Measurements from ENCODE around the gene LDLR.

LDLR gene

DNA sequence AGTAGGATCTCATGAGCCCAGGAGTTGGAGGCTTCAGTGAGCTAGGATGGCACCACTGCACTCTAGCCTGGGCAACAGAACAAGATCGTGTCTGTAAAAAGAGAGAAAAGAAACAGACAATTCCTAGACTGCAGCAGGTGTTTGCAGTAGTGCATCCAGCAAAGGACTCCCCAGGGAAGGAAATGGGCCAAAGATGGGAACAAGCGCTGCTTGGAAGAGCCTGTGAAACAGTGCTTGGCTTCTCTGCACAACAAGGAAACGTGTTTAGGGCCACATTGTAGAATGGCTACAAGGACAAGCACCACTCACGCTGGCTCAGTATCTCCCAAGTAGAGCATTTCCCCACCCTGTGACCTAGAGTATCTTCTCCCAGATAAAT is 35.5 kb upstream of the LDLR start:
- H3K27ac ChIP-seq (ENCODE audit: poor library complexity, severe bottlenecking), result no peak overlapping the region
- no peaks in the 10 kb centered on the region for H3K4me1 ChIP-seq (ENCODE audit: insufficient read depth, poor library complexity, severe bottlenecking)
- ATAC-seq (ENCODE audit: low read depth) (no peak), DNase-seq (ENCODE audit: low spot score) (no peak)
- TF ChIP-seq, protein P1, sequence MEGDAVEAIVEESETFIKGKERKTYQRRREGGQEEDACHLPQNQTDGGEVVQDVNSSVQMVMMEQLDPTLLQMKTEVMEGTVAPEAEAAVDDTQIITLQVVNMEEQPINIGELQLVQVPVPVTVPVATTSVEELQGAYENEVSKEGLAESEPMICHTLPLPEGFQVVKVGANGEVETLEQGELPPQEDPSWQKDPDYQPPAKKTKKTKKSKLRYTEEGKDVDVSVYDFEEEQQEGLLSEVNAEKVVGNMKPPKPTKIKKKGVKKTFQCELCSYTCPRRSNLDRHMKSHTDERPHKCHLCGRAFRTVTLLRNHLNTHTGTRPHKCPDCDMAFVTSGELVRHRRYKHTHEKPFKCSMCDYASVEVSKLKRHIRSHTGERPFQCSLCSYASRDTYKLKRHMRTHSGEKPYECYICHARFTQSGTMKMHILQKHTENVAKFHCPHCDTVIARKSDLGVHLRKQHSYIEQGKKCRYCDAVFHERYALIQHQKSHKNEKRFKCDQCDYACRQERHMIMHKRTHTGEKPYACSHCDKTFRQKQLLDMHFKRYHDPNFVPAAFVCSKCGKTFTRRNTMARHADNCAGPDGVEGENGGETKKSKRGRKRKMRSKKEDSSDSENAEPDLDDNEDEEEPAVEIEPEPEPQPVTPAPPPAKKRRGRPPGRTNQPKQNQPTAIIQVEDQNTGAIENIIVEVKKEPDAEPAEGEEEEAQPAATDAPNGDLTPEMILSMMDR (IDR thresholded peaks at IDR 0.05; ENCODE audit: poor library complexity, severe bottlenecking), result no peak
- H3K9me3 ChIP-seq (ENCODE audit: severe bottlenecking), result no peaks in the 10 kb centered on the region
- H3K27me3 ChIP-seq (ENCODE audit: insufficient read depth, poor library complexity, severe bottlenecking), result no peaks in the 10 kb centered on the region
- H3K36me3 ChIP-seq (ENCODE audit: low read depth), result peaks cover 20% of the 10 kb centered on the region
- no peak overlapping the region for H3K4me3 ChIP-seq (ENCODE audit: severe bottlenecking)

DNA sequence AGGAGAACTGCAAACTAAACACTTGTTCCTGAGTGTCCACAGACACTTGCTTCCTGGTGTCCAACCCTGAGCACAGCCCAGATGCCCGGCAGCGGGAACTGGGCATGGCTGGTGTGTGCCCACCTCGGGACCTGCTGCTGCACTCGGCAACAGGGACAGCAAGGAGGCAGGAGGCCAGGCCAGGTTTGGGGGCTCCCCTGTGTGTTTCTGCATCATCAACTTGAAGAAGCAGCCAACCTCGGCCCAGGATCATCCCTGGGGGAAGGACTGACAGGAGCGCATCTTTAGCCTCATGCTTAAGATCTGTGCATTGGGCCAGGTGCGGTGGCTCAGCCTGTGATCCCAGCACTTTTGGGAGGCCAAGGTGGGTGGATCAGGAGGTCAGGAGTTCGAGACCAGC is 35.1 kb upstream of the LDLR start:
- ATAC-seq (ENCODE audit: low read depth), result no peak
- H3K9me3 ChIP-seq (ENCODE audit: severe bottlenecking), result no peaks in the 10 kb centered on the region
- no peak for DNase-seq (ENCODE audit: low spot score)
- H3K4me1 ChIP-seq (ENCODE audit: insufficient read depth, poor library complexity, severe bottlenecking), result no peaks in the 10 kb centered on the region
- H3K27ac ChIP-seq (ENCODE audit: poor library complexity, severe bottlenecking), result no peak overlapping the region
- TF ChIP-seq, protein P1 (IDR thresholded peaks at IDR 0.05; ENCODE audit: poor library complexity, severe bottlenecking), result no peak
- no peaks in the 10 kb centered on the region for H3K27me3 ChIP-seq (ENCODE audit: insufficient read depth, poor library complexity, severe bottlenecking)
- peaks cover 18% of the 10 kb centered on the region for H3K36me3 ChIP-seq (ENCODE audit: low read depth)
- no peak overlapping the region for H3K4me3 ChIP-seq (ENCODE audit: severe bottlenecking)

GRCh38 chr19:11054628-11055027 is 34.6 kb upstream of the LDLR start:
- ATAC-seq (ENCODE audit: low read depth) (no peak), DNase-seq (ENCODE audit: low spot score) (no peak)
- no peaks in the 10 kb centered on the region for H3K27me3 ChIP-seq (ENCODE audit: insufficient read depth, poor library complexity, severe bottlenecking)
- H3K4me3 ChIP-seq (ENCODE audit: severe bottlenecking), result no peak overlapping the region
- H3K27ac ChIP-seq (ENCODE audit: poor library complexity, severe bottlenecking), result no peak overlapping the region
- H3K36me3 ChIP-seq (ENCODE audit: low read depth), result peaks cover 23% of the 10 kb centered on the region
- H3K4me1 ChIP-seq (ENCODE audit: insufficient read depth, poor library complexity, severe bottlenecking), result no peaks in the 10 kb centered on the region
- TF ChIP-seq, protein P1 (IDR thresholded peaks at IDR 0.05; ENCODE audit: poor library complexity, severe bottlenecking), result no peak
- no peaks in the 10 kb centered on the region for H3K9me3 ChIP-seq (ENCODE audit: severe bottlenecking)

DNA sequence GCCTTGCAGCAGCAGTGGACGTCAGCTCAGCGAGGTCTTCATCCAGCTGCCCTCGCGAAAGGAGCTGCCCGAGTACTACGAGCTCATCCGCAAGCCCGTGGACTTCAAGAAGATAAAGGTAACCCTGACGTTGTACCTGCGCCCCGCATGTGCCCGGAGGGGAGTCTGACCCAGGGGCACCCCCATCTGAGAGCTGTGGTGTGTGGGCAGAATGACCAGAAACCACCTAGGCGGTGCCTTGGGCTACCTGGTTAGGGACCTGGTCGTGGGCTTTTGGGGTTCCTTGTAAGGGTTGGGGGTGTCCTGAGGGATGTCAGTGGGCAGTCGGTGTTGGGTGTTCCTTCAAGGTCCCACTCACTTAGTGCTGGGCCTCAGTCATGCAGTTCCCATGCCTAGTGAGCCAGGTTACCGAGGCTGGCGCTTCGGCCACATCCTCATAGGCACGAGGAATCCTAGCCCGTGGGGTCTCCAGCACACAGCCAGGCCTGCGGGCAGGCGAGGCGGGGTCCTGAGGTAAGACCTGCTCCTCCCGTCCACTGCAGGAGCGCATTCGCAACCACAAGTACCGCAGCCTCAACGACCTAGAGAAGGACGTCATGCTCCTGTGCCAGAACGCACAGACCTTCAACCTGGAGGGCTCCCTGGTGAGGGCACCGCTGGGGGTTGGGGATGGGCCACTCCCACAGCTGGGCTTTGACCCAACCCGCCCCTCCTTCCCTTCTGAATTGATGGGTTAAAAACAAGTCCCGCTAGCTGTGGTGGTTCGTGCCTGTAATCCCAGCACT is 30.8 kb upstream of the LDLR start:
- Histone ChIP-seq H3K4me3 (ENCODE audit: severe bottlenecking) (no peak overlapping the region), H3K36me3 (ENCODE audit: low read depth) (peaks cover 46% of the 10 kb centered on the region), H3K27me3 (ENCODE audit: insufficient read depth, poor library complexity, severe bottlenecking) (no peaks in the 10 kb centered on the region), H3K9me3 (ENCODE audit: severe bottlenecking) (no peaks in the 10 kb centered on the region), H3K27ac (ENCODE audit: poor library complexity, severe bottlenecking) (no peak overlapping the region), H3K4me1 (ENCODE audit: insufficient read depth, poor library complexity, severe bottlenecking) (no peaks in the 10 kb centered on the region)
- TF ChIP-seq, protein P1 (IDR thresholded peaks at IDR 0.05; ENCODE audit: poor library complexity, severe bottlenecking), result no peak
- DNase-seq (ENCODE audit: low spot score) (no peak), ATAC-seq (ENCODE audit: low read depth) (no peak)

All from RWPE2 (cell line).